PC-3 (cell line): ENCODE results near the gene OR6V1. TPM values are rescaled to one million over a fixed set of nuclear protein-coding genes. Genes with fewer than 3 reads are reported as not detected.
"Not testable (repeated sequence)": the region's sequence is repeated elsewhere in the genome, so short reads cannot be mapped to it uniquely, and the experiment has no call there.

Source experiments
- ATAC-seq: fragments of 200-7000 bp; cut with Tn5 transposase; 2 replicates; pipeline ENCODE4 v1.9.1; 2020; ENCODE audit warnings: mild to moderate bottlenecking, moderate library complexity
- BruUV-seq: library from RNA; stranded (reverse); fragments of 400-500 nt; replicated peaks from 2 replicates; lab custom pipeline; 2021; lab: Mats Ljungman, UMichigan
- CTCF ChIA-PET: fragments of 300-600 bp; sonication (Branson Sonifier 250); formaldehyde crosslinking; loops from one replicate; lab custom pipeline; 2022; ENCODE audit warnings: antibody characterized with exemption; lab: Charles Lee
- POLR2A ChIA-PET: fragments of 300-600 bp; sonication (Branson Sonifier 250); formaldehyde crosslinking; loops from one replicate; lab custom pipeline; 2022; ENCODE audit warnings: antibody characterized with exemption; ENCODE audit not compliant: unreplicated experiment; lab: Charles Lee
- DNase-seq: peaks from one replicate; pipeline ENCODE4 v3.0.0-alpha.2; 2015
- H2AFZ ChIP-seq: fragments of 300-600 bp; sonication (generic); 2 replicates; pipeline ENCODE4 v1.6.0; 2016; ENCODE audit warnings: antibody characterized with exemption, low read length
- H3F3A ChIP-seq: fragments of 300-600 bp; sonication (generic); one replicate; pipeline ENCODE4 v1.6.0; 2017; ENCODE audit warnings: antibody characterized with exemption, low read length, control low read depth, mild to moderate bottlenecking; ENCODE audit not compliant: unreplicated experiment
- H3K27ac ChIP-seq: fragments of 300-600 bp; sonication (generic); 2 replicates; pipeline ENCODE4 v1.5.1; 2016; ENCODE audit warnings: mild to moderate bottlenecking, low read length
- H3K27me3 ChIP-seq: fragments of 300-600 bp; sonication (generic); 2 replicates; pipeline ENCODE4 v1.6.1; 2016; ENCODE audit warnings: low read length, mixed read lengths
- H3K36me3 ChIP-seq: fragments of 300-600 bp; sonication (generic); 2 replicates; pipeline ENCODE4 v1.6.1; 2016; ENCODE audit warnings: low read depth, mixed run types, low read length, mixed read lengths
- H3K4me1 ChIP-seq: fragments of 300-600 bp; sonication (generic); 2 replicates; pipeline ENCODE4 v1.5.1; 2016; ENCODE audit warnings: low read length; ENCODE audit not compliant: insufficient read depth
- H3K4me2 ChIP-seq: fragments of 300-600 bp; sonication (generic); 2 replicates; pipeline ENCODE4 v1.6.0; 2016; ENCODE audit warnings: low read length
- H3K4me3 ChIP-seq: fragments of 300-600 bp; sonication (generic); 2 replicates; pipeline ENCODE4 v1.5.1; 2016; ENCODE audit warnings: mild to moderate bottlenecking, low read length, mixed read lengths
- H3K79me2 ChIP-seq: fragments of 300-600 bp; sonication (generic); 2 replicates; pipeline ENCODE4 v1.6.1; 2017; ENCODE audit warnings: low read length, mixed read lengths
- H3K9ac ChIP-seq: fragments of 300-600 bp; sonication (generic); 2 replicates; pipeline ENCODE4 v1.6.0; 2016; ENCODE audit warnings: mild to moderate bottlenecking, low read length
- H3K9me2 ChIP-seq: fragments of 300-600 bp; sonication (generic); replicated peaks from 2 replicates; pipeline ENCODE4 v1.6.1; 2016; ENCODE audit warnings: mixed run types, low read length, mixed read lengths
- H3K9me3 ChIP-seq: fragments of 300-600 bp; sonication (generic); 2 replicates; pipeline ENCODE4 v1.6.1; 2016; ENCODE audit warnings: low read length, mixed read lengths
- H4K20me1 ChIP-seq: fragments of 300-600 bp; sonication (generic); 2 replicates; pipeline ENCODE4 v1.6.1; 2016; ENCODE audit warnings: low read length, mixed read lengths
- CTCF ChIP-seq: fragments of 300-600 bp; sonication (generic); conservative IDR thresholded peaks from 2 replicates; pipeline ENCODE4 v1.5.1; 2017; ENCODE audit warnings: antibody characterized with exemption, low read depth, mild to moderate bottlenecking, low read length
- EZH2phosphoT487 ChIP-seq: fragments of 300-600 bp; sonication (generic); IDR thresholded peaks from 2 replicates; pipeline ENCODE4 v1.6.1; 2018; ENCODE audit warnings: mild to moderate bottlenecking, antibody characterized with exemption, low read length, borderline replicate concordance
- intact Hi-C: fragments of 100-400 bp; cut with micrococcal nuclease; formaldehyde crosslinking; loops from 2 replicates; pipeline ENCODE4 v1.9.0; 2023
- total RNA-seq: library from RNA; depleted of rRNA; stranded (reverse); fragments of >200 nt; gene quantifications from 2 replicates; pipeline ENCODE4 v1.2.3, GENCODE V29; 2014; rRNA removed

Gene OR6V1
- total RNA-seq, 1 experiment from 2014 or later = not detected

DNA sequence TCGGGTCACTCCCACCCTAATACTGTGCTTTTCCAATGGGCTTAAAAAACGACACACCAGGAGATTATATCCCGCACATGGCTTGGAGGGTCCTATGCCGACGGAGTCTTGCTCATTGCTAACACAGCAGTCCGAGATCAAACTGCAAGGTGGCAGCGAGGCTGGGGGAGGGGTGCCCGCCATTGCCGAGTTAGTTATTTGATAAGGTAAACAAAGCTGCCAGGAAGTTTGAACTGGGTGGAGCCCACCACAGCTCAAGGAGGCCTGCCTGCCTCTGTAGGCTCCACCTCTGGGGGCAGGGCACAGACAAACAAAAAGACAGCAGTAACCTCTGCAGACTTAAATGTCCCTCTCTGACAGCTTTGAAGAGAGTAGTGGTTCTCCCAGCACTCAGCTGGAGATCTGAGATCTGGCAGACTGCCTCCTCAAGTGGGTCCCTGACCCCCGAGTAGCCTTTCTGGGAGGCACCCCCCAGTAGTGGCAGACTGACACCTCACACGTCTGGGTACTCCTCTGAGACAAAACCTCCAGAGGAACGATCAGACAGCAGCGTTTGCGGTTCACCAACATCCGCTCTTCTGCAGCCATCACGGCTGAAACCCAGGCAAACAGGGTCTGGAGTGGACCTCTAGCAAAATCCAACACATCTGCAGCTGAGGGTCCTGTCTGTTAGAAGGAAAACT is 36.5 kb downstream of the OR6V1 start:
- DNase-seq, H2AFZ ChIP-seq, ATAC-seq, H4K20me1 ChIP-seq, CTCF ChIA-PET, H3K79me2 ChIP-seq, H3K9ac ChIP-seq, BruUV-seq, H3K27ac ChIP-seq, H3K4me2 ChIP-seq, POLR2A ChIA-PET, H3F3A ChIP-seq, H3K36me3 ChIP-seq, H3K4me1 ChIP-seq, H3K9me2 ChIP-seq, H3K9me3 ChIP-seq, H3K4me3 ChIP-seq, intact Hi-C loops: not testable (repeated sequence)
- H3K27me3 ChIP-seq = peaks cover 28% of the 10 kb centered on the region; the same call in 1 of the 2 replicates

DNA sequence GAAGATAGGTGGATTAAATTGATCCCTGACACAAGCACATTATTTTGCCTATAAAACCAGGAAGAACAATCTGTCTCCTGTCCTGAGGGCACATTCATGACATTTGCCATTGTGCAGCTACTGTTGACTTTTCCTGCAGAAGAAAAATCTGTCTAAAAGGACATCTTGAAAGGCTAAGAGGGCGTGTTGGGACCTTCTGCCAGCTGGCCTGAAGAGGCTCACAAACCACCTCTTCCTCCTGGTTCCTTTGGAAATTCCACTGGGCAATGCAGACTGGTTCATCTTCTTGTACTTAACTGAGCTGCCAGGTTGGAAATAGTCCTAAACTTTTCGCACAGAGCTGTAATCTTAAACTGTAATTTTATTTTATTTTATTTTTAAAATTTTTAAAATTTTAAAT is 44.0 kb downstream of the OR6V1 start:
- TF ChIP-seq CTCF (no peak), EZH2phosphoT487 (no peak)
- Histone ChIP-seq H3K4me3 (no peak overlapping the region), H3K4me1 (no peaks in the 10 kb centered on the region), H3K9me3 (no peaks in the 10 kb centered on the region), H3K9ac (no peak overlapping the region), H3K27ac (no peak overlapping the region), H3K4me2 (no peak overlapping the region), H3K79me2 (no peaks in the 10 kb centered on the region), H2AFZ (no peak overlapping the region), H3K9me2 (no peaks in the 10 kb centered on the region), H3K27me3 (no peaks in the 10 kb centered on the region), H3K36me3 (no peaks in the 10 kb centered on the region), H3F3A (no peaks in the 10 kb centered on the region), H4K20me1 (no peaks in the 10 kb centered on the region)
- ChIA-PET POLR2A (no interaction called here), CTCF (no interaction called here)
- DNase-seq = no peak
- BruUV-seq = no TSS peak
- intact Hi-C loops = no loop called here
- no peak for ATAC-seq

DNA sequence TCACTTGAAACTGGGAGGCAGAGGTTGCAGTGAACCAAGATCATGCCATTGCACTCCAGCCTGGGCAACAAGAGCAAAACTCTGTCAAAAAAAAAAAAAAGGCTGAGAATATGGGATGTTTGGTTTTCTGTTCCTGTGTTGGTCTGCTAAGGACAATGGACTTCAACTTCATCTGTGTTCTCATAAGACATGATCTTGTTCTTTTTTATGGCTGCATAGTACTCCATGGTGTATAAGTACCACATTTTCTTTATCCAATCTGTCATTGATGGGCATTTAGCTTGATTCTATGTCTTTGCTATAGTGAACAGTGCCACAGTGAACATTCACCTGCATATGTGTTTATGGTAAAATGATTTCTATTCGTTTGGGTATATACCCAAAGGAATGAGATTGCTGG is 47.4 kb downstream of the OR6V1 start:
- H3K27ac ChIP-seq, CTCF ChIA-PET, ATAC-seq: not testable (repeated sequence)

More for the DNA sequence above, 47.4 kb downstream of the OR6V1 start:
- H3K4me1 ChIP-seq, H3K9me3 ChIP-seq, H3F3A ChIP-seq, H4K20me1 ChIP-seq, BruUV-seq, H3K4me3 ChIP-seq, H3K9me2 ChIP-seq, H2AFZ ChIP-seq, H3K4me2 ChIP-seq, POLR2A ChIA-PET, H3K79me2 ChIP-seq, H3K36me3 ChIP-seq, DNase-seq, H3K9ac ChIP-seq, H3K27me3 ChIP-seq, intact Hi-C loops: not testable (repeated sequence)

Other genes with a start within 250 kb of the OR6V1 start
- 30.5 and 48.2 TPM in 2 replicates for gene EPHB6, start 197.3 kb upstream of the OR6V1 start, total RNA-seq
- gene TRPV6, start 166.6 kb upstream of the OR6V1 start, total RNA-seq = 0.63 and 1.4 TPM in 2 replicates
- gene TRPV5, start 118.6 kb upstream of the OR6V1 start, total RNA-seq = not detected in 2 replicates
- not detected in 2 replicates for gene LLCFC1, start 112.9 kb upstream of the OR6V1 start, total RNA-seq
- gene KEL, start 90.0 kb upstream of the OR6V1 start, total RNA-seq = 0.18 TPM in 1 of 2 replicates, not detected in the other
- not detected in 2 replicates for gene OR9A2, start 25.2 kb upstream of the OR6V1 start, total RNA-seq
- not detected in 2 replicates for gene PIP, start 79.7 kb downstream of the OR6V1 start, total RNA-seq
- gene TAS2R39, start 131.1 kb downstream of the OR6V1 start, total RNA-seq = not detected in 2 replicates
- not detected in 2 replicates for gene TAS2R40, start 169.7 kb downstream of the OR6V1 start, total RNA-seq
- gene GSTK1, start 211.1 kb downstream of the OR6V1 start, total RNA-seq = 111 and 117 TPM in 2 replicates
- gene TMEM139, start 232.6 kb downstream of the OR6V1 start, total RNA-seq = 5.2 and 6.2 TPM in 2 replicates
- 25.1 and 26.4 TPM in 2 replicates for gene CASP2, start 236.0 kb downstream of the OR6V1 start, total RNA-seq